ENCODE data around the gene ANKS1A.
"Not testable (repeated sequence)": the region's sequence is repeated elsewhere in the genome, so short reads cannot be mapped to it uniquely, and the experiment has no call there.

ANKS1A gene

GRCh38 chr6:35093118-35093445, 204.0 kb downstream of the ANKS1A start:
- no peak overlapping the region for H3K4me3 ChIP-seq (replicated peaks; ENCODE audit: low read depth, low read length)
- no peak for DNase-seq (ENCODE audit: low read depth)
- no peak for TF ChIP-seq CTCF (IDR thresholded peaks at IDR 0.05; ENCODE audit: low read length, missing control alignments)

- no peak for DNase-seq (ENCODE audit: low read depth)
Observed at GRCh38 chr6:35093783-35094182, 204.7 kb downstream of the ANKS1A start.

GRCh38 chr6:35094183-35094582, 205.1 kb downstream of the ANKS1A start:
- TF ChIP-seq CTCF (IDR thresholded peaks at IDR 0.05; ENCODE audit: low read length, missing control alignments) = no peak
- DNase-seq (ENCODE audit: low read depth) = no peak
- H3K4me3 ChIP-seq (replicated peaks; ENCODE audit: low read depth, low read length) = no peak overlapping the region

More at GRCh38 chr6:35093783-35094182, 204.7 kb downstream of the ANKS1A start:
- TF ChIP-seq CTCF (IDR thresholded peaks at IDR 0.05; ENCODE audit: low read length, missing control alignments) = no peak
- H3K4me3 ChIP-seq (replicated peaks; ENCODE audit: low read depth, low read length) = no peak overlapping the region

- TF ChIP-seq CTCF (IDR thresholded peaks at IDR 0.05; ENCODE audit: low read length, missing control alignments) = no peak
- no peak overlapping the region for H3K4me3 ChIP-seq (replicated peaks; ENCODE audit: low read depth, low read length)
- peak; percentile 64 for DNase-seq (ENCODE audit: low read depth)
Observed at GRCh38 chr6:35096129-35096862, 207.2 kb downstream of the ANKS1A start.

- no peak for DNase-seq (ENCODE audit: low read depth)
- no peak for TF ChIP-seq CTCF (IDR thresholded peaks at IDR 0.05; ENCODE audit: low read length, missing control alignments)
- no peak overlapping the region for H3K4me3 ChIP-seq (replicated peaks; ENCODE audit: low read depth, low read length)
Observed at GRCh38 chr6:35099116-35099515, 210.1 kb downstream of the ANKS1A start.

GRCh38 chr6:35105078-35105477, 216.0 kb downstream of the ANKS1A start:
- no peak for DNase-seq (ENCODE audit: low read depth)
- no peak overlapping the region for H3K4me3 ChIP-seq (replicated peaks; ENCODE audit: low read depth, low read length)
- no peak for TF ChIP-seq CTCF (IDR thresholded peaks at IDR 0.05; ENCODE audit: low read length, missing control alignments)

- not testable (repeated sequence) for H3K4me3 ChIP-seq (replicated peaks; ENCODE audit: low read depth, low read length); DNase-seq (ENCODE audit: low read depth)
Observed at GRCh38 chr6:35106061-35106460, 217.0 kb downstream of the ANKS1A start.

GRCh38 chr6:35107208-35107607, 218.2 kb downstream of the ANKS1A start:
- not testable (repeated sequence) for DNase-seq (ENCODE audit: low read depth)

GRCh38 chr6:35107761-35108160, 218.7 kb downstream of the ANKS1A start:
- not testable (repeated sequence) for DNase-seq (ENCODE audit: low read depth); H3K4me3 ChIP-seq (replicated peaks; ENCODE audit: low read depth, low read length)

More at GRCh38 chr6:35107208-35107607, 218.2 kb downstream of the ANKS1A start:
- H3K4me3 ChIP-seq (replicated peaks; ENCODE audit: low read depth, low read length) = not testable (repeated sequence)

Measured in fibroblast of pulmonary artery (primary cell).